KMS-11 (cell line): ENCODE measurements around the gene TFAP2A.

Experiments
- H2AFZ ChIP-seq: fragments of 200-600 bp; sonication (generic); 2 replicates; pipeline ENCODE4 v1.6.1; 2016; ENCODE audit warnings: antibody characterized with exemption, mixed run types, low read depth
- H3K27ac ChIP-seq: fragments of 200-600 bp; sonication (generic); 2 replicates; pipeline ENCODE4 v1.6.1; 2016; ENCODE audit warnings: mild to moderate bottlenecking, mixed run types
- H3K27me3 ChIP-seq: fragments of 200-600 bp; sonication (generic); 2 replicates; pipeline ENCODE4 v1.6.1; 2017; ENCODE audit warnings: mild to moderate bottlenecking, low read depth, mixed run types, moderate library complexity; ENCODE audit not compliant: insufficient read depth
- H3K36me3 ChIP-seq: fragments of 200-600 bp; sonication (generic); 2 replicates; pipeline ENCODE4 v1.6.1; 2017; ENCODE audit warnings: mild to moderate bottlenecking, mixed run types; ENCODE audit not compliant: insufficient read depth
- H3K4me1 ChIP-seq: fragments of 200-600 bp; sonication (generic); 2 replicates; pipeline ENCODE4 v1.6.1; 2016; ENCODE audit warnings: mild to moderate bottlenecking, low read depth, mixed run types; ENCODE audit not compliant: poor library complexity, severe bottlenecking
- H3K4me2 ChIP-seq: fragments of 200-600 bp; sonication (generic); 2 replicates; pipeline ENCODE4 v1.7.0; 2016; ENCODE audit warnings: mild to moderate bottlenecking, mixed run types
- H3K4me3 ChIP-seq: fragments of 200-600 bp; sonication (generic); IDR thresholded peaks from 2 replicates; pipeline ENCODE4 v1.6.1; 2017; ENCODE audit warnings: low read depth, low read length, mixed read lengths; ENCODE audit not compliant: insufficient read depth
- H3K79me2 ChIP-seq: fragments of 200-600 bp; sonication (generic); 2 replicates; pipeline ENCODE4 v1.6.1; 2016; ENCODE audit warnings: low read depth, mixed run types; ENCODE audit not compliant: insufficient read depth
- H3K9ac ChIP-seq: fragments of 200-600 bp; sonication (generic); 2 replicates; pipeline ENCODE4 v1.6.1; 2016; ENCODE audit warnings: mild to moderate bottlenecking, mixed run types
- H4K20me1 ChIP-seq: fragments of 200-600 bp; sonication (generic); 2 replicates; pipeline ENCODE4 v1.6.1; 2016; ENCODE audit warnings: mild to moderate bottlenecking, mixed run types; ENCODE audit not compliant: insufficient read depth
- TF ChIP-seq, protein P1 (sequence below): fragments of 200-600 bp; sonication (generic); conservative IDR thresholded peaks from 2 replicates; pipeline ENCODE4 v1.6.1; 2017; ENCODE audit warnings: low read depth, mild to moderate bottlenecking, antibody characterized with exemption, low read length, moderate library complexity, mixed read lengths

The TFAP2A gene

GRCh38 chr6:10373642-10374359 lies 41.1 kb downstream of the TFAP2A start:
- Histone ChIP-seq H3K79me2 (no peaks in the 10 kb centered on the region), H3K27ac (no peak overlapping the region), H3K4me3 (no peak overlapping the region), H2AFZ (no peak overlapping the region), H3K36me3 (no peaks in the 10 kb centered on the region), H3K4me2 (no peak overlapping the region), H3K27me3 (no peaks in the 10 kb centered on the region), H3K4me1 (no peaks in the 10 kb centered on the region), H3K9ac (no peak overlapping the region), H4K20me1 (no peaks in the 10 kb centered on the region)
- TF ChIP-seq, protein P1, sequence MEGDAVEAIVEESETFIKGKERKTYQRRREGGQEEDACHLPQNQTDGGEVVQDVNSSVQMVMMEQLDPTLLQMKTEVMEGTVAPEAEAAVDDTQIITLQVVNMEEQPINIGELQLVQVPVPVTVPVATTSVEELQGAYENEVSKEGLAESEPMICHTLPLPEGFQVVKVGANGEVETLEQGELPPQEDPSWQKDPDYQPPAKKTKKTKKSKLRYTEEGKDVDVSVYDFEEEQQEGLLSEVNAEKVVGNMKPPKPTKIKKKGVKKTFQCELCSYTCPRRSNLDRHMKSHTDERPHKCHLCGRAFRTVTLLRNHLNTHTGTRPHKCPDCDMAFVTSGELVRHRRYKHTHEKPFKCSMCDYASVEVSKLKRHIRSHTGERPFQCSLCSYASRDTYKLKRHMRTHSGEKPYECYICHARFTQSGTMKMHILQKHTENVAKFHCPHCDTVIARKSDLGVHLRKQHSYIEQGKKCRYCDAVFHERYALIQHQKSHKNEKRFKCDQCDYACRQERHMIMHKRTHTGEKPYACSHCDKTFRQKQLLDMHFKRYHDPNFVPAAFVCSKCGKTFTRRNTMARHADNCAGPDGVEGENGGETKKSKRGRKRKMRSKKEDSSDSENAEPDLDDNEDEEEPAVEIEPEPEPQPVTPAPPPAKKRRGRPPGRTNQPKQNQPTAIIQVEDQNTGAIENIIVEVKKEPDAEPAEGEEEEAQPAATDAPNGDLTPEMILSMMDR, result no peak

DNA sequence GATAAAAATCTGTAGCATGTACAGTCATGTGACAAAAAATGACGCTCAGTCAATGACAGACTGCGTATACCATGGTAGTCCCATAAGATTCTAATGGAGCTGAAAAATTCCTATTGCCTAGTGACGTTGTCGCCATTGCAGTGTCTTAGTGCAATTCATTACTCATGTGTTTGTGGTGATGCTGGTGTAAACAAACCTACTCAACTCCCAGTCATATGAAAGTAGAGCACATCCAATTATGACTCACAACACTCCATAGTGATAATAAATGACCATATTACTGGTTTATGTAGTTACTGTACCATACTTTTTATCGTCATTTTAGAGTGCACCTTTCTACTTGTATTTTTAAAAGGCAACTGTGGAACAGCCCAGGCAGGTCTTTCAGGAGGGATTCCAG lies 45.0 kb downstream of the TFAP2A start:
- no peaks in the 10 kb centered on the region for H3K79me2 ChIP-seq
- H3K9ac ChIP-seq, result no peak overlapping the region
- H2AFZ ChIP-seq, result no peak overlapping the region
- H3K36me3 ChIP-seq, result no peaks in the 10 kb centered on the region
- H4K20me1 ChIP-seq, result no peaks in the 10 kb centered on the region
- H3K4me1 ChIP-seq, result no peaks in the 10 kb centered on the region
- no peak overlapping the region for H3K4me2 ChIP-seq
- H3K27me3 ChIP-seq, result no peaks in the 10 kb centered on the region
- TF ChIP-seq, protein P1, result no peak
- H3K27ac ChIP-seq, result no peak overlapping the region
- no peak overlapping the region for H3K4me3 ChIP-seq

GRCh38 chr6:10368861-10369260 lies 46.0 kb downstream of the TFAP2A start:
- Histone ChIP-seq H3K4me2 (no peak overlapping the region), H4K20me1 (no peaks in the 10 kb centered on the region), H3K4me3 (no peak overlapping the region), H3K27ac (no peak overlapping the region), H2AFZ (no peak overlapping the region), H3K4me1 (no peaks in the 10 kb centered on the region), H3K27me3 (no peaks in the 10 kb centered on the region), H3K9ac (no peak overlapping the region), H3K79me2 (no peaks in the 10 kb centered on the region), H3K36me3 (no peaks in the 10 kb centered on the region)
- TF ChIP-seq, protein P1, result no peak

- no peak overlapping the region for H3K27ac ChIP-seq
- H4K20me1 ChIP-seq, result no peaks in the 10 kb centered on the region
- H3K27me3 ChIP-seq, result no peaks in the 10 kb centered on the region
- H3K4me1 ChIP-seq, result no peaks in the 10 kb centered on the region
- H3K4me3 ChIP-seq, result no peak overlapping the region
- no peak overlapping the region for H2AFZ ChIP-seq
- H3K36me3 ChIP-seq, result no peaks in the 10 kb centered on the region
- H3K4me2 ChIP-seq, result no peak overlapping the region
- H3K79me2 ChIP-seq, result no peaks in the 10 kb centered on the region
- H3K9ac ChIP-seq, result no peak overlapping the region
- TF ChIP-seq, protein P1, result no peak
Measured at GRCh38 chr6:10363911-10364310, 51.0 kb downstream of the TFAP2A start.
